ENCODE measurements around the gene TSFM.

The TSFM gene

GRCh38 chr12:57810450-57810849 lies 27.9 kb downstream of the TSFM start (continued):
- TF ChIP-seq REST (tag by site-specific recombination; IDR thresholded peaks at IDR 0.05) (no peak), ZNF335 (tag by site-specific recombination; conservative IDR thresholded peaks at IDR 0.05) (0 out of 2 replicates have a peak, but pooled peaks have one; percentile 15)

DNA sequence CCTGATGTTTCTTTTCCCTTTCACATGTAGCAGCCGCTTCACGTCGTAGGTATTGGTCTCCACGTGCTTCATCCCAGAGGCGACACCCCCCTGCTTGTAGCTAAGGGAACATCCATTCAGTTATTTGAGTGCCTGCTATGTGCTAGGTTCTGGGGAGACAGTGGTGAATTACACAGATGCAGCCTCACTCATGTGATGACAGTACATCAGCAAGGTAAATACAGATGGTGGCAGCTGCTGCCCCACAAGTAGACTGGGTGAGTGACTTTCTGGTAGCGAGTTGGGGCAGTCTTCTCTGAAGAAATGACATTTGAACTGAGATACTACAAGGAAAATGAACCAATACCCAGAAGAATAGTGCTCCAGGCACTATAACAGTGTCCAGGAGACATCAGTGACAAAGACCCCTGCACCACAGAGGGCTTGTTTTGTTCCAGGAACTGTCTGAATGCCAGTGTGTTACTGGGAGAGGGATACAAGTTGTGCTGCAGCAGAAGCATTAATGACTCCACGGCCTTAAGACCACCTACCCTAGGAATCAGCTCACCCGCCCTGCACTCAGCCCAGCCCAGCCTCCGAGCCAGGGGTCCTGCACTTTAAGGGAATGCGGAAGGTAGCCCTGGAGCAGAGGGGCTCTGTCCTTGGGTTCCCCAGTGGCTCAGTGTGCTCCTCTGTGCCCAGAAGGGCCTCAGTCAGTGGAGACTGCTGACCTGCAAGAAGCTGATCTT lies 28.6 kb downstream of the TSFM start:
- CTCF ChIA-PET: interaction anchor here (0.7 to 2.2 kb wide), 5 partner anchors 9 to 84 kb away, joined by 3 to 14 read pairs (median 4); partner anchors contain the start of gene TSFM
- POLR2A ChIA-PET: no interaction called here
- no peak for TF ChIP-seq ZNF571 (tag by site-specific recombination; IDR thresholded peaks at IDR 0.05)
- TF ChIP-seq ZNF777 (tag by site-specific recombination; IDR thresholded peaks at IDR 0.05; ENCODE audit: borderline replicate concordance): no peak
- no peaks in the 10 kb centered on the region for H3K9me3 ChIP-seq (ENCODE audit: control insufficient read depth, insufficient read depth, low read depth, low read length)
- no peak overlapping the region for H3K4me3 ChIP-seq (ENCODE audit: low read depth, low read length)
- H3K36me3 ChIP-seq (ENCODE audit: control insufficient read depth in 2 of 2, insufficient read depth in 1 of 2, low read length in 2 of 2): peaks cover 0 to 50% of the 10 kb centered on the region in 2 experiments; a peak in 2 of 3 replicates
- H3K27ac ChIP-seq (ENCODE audit: extremely low read depth, low read depth, low read length): no peak overlapping the region
- no peaks in the 10 kb centered on the region for H3K4me1 ChIP-seq (ENCODE audit: control insufficient read depth, insufficient read depth, low read length)

GRCh38 chr12:57813111-57813970 lies 30.8 kb downstream of the TSFM start:
- no peaks in the 10 kb centered on the region for H3K4me1 ChIP-seq (ENCODE audit: control insufficient read depth, insufficient read depth, low read length)
- H3K36me3 ChIP-seq (ENCODE audit: control insufficient read depth in 2 of 2, insufficient read depth in 1 of 2, low read length in 2 of 2): peaks cover 0 to 29% of the 10 kb centered on the region in 2 experiments; a peak in 2 of 3 replicates
- H3K9me3 ChIP-seq (ENCODE audit: control insufficient read depth, insufficient read depth, low read depth, low read length): no peaks in the 10 kb centered on the region
- ChIA-PET CTCF (interaction anchor here (0.6 to 2.2 kb wide), 7 partner anchors 10 to 91 kb away, joined by 3 to 14 read pairs (median 4); no protein-coding TSS in a partner anchor), POLR2A (no interaction called here)
- no peak overlapping the region for H3K27ac ChIP-seq (ENCODE audit: extremely low read depth, low read depth, low read length)
- TF ChIP-seq ZNF501 (tag by site-specific recombination; IDR thresholded peaks at IDR 0.05) (no peak), ZNF239 (tag by site-specific recombination; IDR thresholded peaks at IDR 0.05) (no peak), INSM2 (tag by site-specific recombination; IDR thresholded peaks at IDR 0.05) (no peak), ZIC2 (tag by site-specific recombination; IDR thresholded peaks at IDR 0.05) (no peak), ZNF777 (tag by site-specific recombination; IDR thresholded peaks at IDR 0.05; ENCODE audit: borderline replicate concordance) (no peak), ZBTB10 (tag by site-specific recombination; IDR thresholded peaks at IDR 0.05) (no peak), ZNF660 (tag by site-specific recombination; IDR thresholded peaks at IDR 0.05) (no peak), SALL2 (tag by site-specific recombination; IDR thresholded peaks at IDR 0.05; ENCODE audit: borderline replicate concordance) (no peak), GFI1B (tag by site-specific recombination; IDR thresholded peaks at IDR 0.05) (no peak), ZNF701 (tag by site-specific recombination; IDR thresholded peaks at IDR 0.05) (no peak), REPIN1 (tag by site-specific recombination; IDR thresholded peaks at IDR 0.05; ENCODE audit: low read depth) (no peak), ZNF623 (tag by site-specific recombination; IDR thresholded peaks at IDR 0.05) (no peak)
- TF ChIP-seq, protein P1, sequence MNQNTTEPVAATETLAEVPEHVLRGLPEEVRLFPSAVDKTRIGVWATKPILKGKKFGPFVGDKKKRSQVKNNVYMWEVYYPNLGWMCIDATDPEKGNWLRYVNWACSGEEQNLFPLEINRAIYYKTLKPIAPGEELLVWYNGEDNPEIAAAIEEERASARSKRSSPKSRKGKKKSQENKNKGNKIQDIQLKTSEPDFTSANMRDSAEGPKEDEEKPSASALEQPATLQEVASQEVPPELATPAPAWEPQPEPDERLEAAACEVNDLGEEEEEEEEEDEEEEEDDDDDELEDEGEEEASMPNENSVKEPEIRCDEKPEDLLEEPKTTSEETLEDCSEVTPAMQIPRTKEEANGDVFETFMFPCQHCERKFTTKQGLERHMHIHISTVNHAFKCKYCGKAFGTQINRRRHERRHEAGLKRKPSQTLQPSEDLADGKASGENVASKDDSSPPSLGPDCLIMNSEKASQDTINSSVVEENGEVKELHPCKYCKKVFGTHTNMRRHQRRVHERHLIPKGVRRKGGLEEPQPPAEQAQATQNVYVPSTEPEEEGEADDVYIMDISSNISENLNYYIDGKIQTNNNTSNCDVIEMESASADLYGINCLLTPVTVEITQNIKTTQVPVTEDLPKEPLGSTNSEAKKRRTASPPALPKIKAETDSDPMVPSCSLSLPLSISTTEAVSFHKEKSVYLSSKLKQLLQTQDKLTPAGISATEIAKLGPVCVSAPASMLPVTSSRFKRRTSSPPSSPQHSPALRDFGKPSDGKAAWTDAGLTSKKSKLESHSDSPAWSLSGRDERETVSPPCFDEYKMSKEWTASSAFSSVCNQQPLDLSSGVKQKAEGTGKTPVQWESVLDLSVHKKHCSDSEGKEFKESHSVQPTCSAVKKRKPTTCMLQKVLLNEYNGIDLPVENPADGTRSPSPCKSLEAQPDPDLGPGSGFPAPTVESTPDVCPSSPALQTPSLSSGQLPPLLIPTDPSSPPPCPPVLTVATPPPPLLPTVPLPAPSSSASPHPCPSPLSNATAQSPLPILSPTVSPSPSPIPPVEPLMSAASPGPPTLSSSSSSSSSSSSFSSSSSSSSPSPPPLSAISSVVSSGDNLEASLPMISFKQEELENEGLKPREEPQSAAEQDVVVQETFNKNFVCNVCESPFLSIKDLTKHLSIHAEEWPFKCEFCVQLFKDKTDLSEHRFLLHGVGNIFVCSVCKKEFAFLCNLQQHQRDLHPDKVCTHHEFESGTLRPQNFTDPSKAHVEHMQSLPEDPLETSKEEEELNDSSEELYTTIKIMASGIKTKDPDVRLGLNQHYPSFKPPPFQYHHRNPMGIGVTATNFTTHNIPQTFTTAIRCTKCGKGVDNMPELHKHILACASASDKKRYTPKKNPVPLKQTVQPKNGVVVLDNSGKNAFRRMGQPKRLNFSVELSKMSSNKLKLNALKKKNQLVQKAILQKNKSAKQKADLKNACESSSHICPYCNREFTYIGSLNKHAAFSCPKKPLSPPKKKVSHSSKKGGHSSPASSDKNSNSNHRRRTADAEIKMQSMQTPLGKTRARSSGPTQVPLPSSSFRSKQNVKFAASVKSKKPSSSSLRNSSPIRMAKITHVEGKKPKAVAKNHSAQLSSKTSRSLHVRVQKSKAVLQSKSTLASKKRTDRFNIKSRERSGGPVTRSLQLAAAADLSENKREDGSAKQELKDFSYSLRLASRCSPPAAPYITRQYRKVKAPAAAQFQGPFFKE (tag by site-specific recombination; IDR thresholded peaks at IDR 0.05; ENCODE audit: borderline replicate concordance): no peak
- H3K4me3 ChIP-seq (ENCODE audit: low read depth, low read length): no peak overlapping the region

Measured in HEK293 (cell line).